ENCODE data around the gene CD68. TPM values are rescaled to one million over a fixed set of nuclear protein-coding genes. Genes with fewer than 3 reads are reported as not detected.

Gene CD68
- polyA plus RNA-seq, 3 donors, result 642 to 884 (median 744) TPM

GRCh38 chr17:7586673-7587419, 7.4 kb downstream of the CD68 start:
- peaks cover 31% of the 10 kb centered on the region for H4K20me1 ChIP-seq (ENCODE audit: insufficient read depth, low read length)
- H3K9me3 ChIP-seq (replicated peaks in 1 of 2; ENCODE audit: control insufficient read depth in 1 of 2, insufficient read depth in 1 of 2, low read length in 2 of 2), result no peaks in the 10 kb centered on the region
- peaks cover 0 to 4% (median 0%) of the 10 kb centered on the region in 7 donors for H3K9me3 Mint-ChIP-seq
- DNase-seq, result no peak
- peaks cover 41 to 57% of the 10 kb centered on the region in 2 donors for H3K36me3 Mint-ChIP-seq
- intact Hi-C loops (cut with micrococcal nuclease), result loop anchor here in 1 of 2 donors (5.0 kb wide), 1 partner anchor 85 kb away; no protein-coding TSS in a partner anchor
- H3K27me3 Mint-ChIP-seq (ENCODE audit: low read depth in 3 of 3), result peaks cover 0 to 2% (median 2%) of the 10 kb centered on the region in 3 donors
- H3K4me3 Mint-ChIP-seq, result peak overlapping the region; percentile 31 to 52
- H3K27ac ChIP-seq (ENCODE audit: low read depth in 1 of 2, low read length in 2 of 2), result peak overlapping the region in 1 of 2 donors; percentile 76
- H3K27ac Mint-ChIP-seq, result peak overlapping the region; percentile 71 to 91 (median 83)
- H3K79me2 ChIP-seq (ENCODE audit: insufficient read depth, low read length), result peaks cover 56% of the 10 kb centered on the region
- peak overlapping the region in 1 of 3 experiments; percentile 58 for H3K4me3 ChIP-seq (replicated peaks in 1 of 3; ENCODE audit: low read depth in 2 of 3, low read length in 3 of 3)
- no peak overlapping the region for H3K9ac ChIP-seq (ENCODE audit: insufficient read depth, low read length, poor library complexity, severe bottlenecking)
- no peak for TF ChIP-seq CTCF (IDR thresholded peaks at IDR 0.05)
- H3K27me3 ChIP-seq (ENCODE audit: control insufficient read depth in 2 of 2, insufficient read depth in 2 of 2, low read length in 2 of 2), result no peaks in the 10 kb centered on the region
- peak overlapping the region; percentile 66 for H3K4me2 ChIP-seq (replicated peaks; ENCODE audit: extremely low read depth, low read length, poor library complexity, severe bottlenecking)
- H3K4me1 Mint-ChIP-seq, result peaks cover 48% of the 10 kb centered on the region
- H2AFZ ChIP-seq (ENCODE audit: insufficient read depth, low read depth, low read length, poor library complexity, severe bottlenecking), result no peak overlapping the region
- H3K36me3 ChIP-seq (replicated peaks in 1 of 2; ENCODE audit: control insufficient read depth in 1 of 2, insufficient read depth in 2 of 2, low read length in 2 of 2), result peaks cover 34 to 37% of the 10 kb centered on the region in 2 donors
- WGBS (ENCODE audit: insufficient coverage), result 77% methylated on average over 5 of the region's 9 CpGs
- H3K4me1 ChIP-seq (ENCODE audit: control insufficient read depth in 1 of 2, insufficient read depth in 2 of 2, low read length in 2 of 2), result peaks cover 63 to 75% of the 10 kb centered on the region in 2 donors

GRCh38 chr17:7587420-7588151, 8.1 kb downstream of the CD68 start:
- intact Hi-C loops (cut with micrococcal nuclease), result loop anchor here (2.0 to 5.0 kb wide), 3 partner anchors 15 to 85 kb away; no protein-coding TSS in a partner anchor
- Histone ChIP-seq H3K4me3 (replicated peaks in 1 of 3; ENCODE audit: low read depth in 2 of 3, low read length in 3 of 3) (peak overlapping the region in 1 of 3 experiments; percentile 58), H3K9ac (ENCODE audit: insufficient read depth, low read length, poor library complexity, severe bottlenecking) (peak overlapping the region; percentile 40), H2AFZ (ENCODE audit: insufficient read depth, low read depth, low read length, poor library complexity, severe bottlenecking) (no peak overlapping the region), H3K4me2 (replicated peaks; ENCODE audit: extremely low read depth, low read length, poor library complexity, severe bottlenecking) (peak overlapping the region; percentile 66), H3K79me2 (ENCODE audit: insufficient read depth, low read length) (peaks cover 49% of the 10 kb centered on the region), H3K9me3 (replicated peaks in 1 of 2; ENCODE audit: control insufficient read depth in 1 of 2, insufficient read depth in 1 of 2, low read length in 2 of 2) (no peaks in the 10 kb centered on the region), H3K27ac (ENCODE audit: low read depth in 1 of 2, low read length in 2 of 2) (peak overlapping the region; percentile 57 to 76), H3K36me3 (replicated peaks in 1 of 2; ENCODE audit: control insufficient read depth in 1 of 2, insufficient read depth in 2 of 2, low read length in 2 of 2) (peaks cover 42 to 44% of the 10 kb centered on the region in 2 donors), H3K27me3 (ENCODE audit: control insufficient read depth in 2 of 2, insufficient read depth in 2 of 2, low read length in 2 of 2) (no peaks in the 10 kb centered on the region), H3K4me1 (ENCODE audit: control insufficient read depth in 1 of 2, insufficient read depth in 2 of 2, low read length in 2 of 2) (peaks cover 55 to 68% of the 10 kb centered on the region in 2 donors), H4K20me1 (ENCODE audit: insufficient read depth, low read length) (peaks cover 23% of the 10 kb centered on the region)
- Mint-ChIP-seq H3K4me3 (peak overlapping the region; percentile 32 to 52), H3K36me3 (peaks cover 42 to 57% of the 10 kb centered on the region in 2 donors), H3K27ac (peak overlapping the region; percentile 70 to 91 (median 86)), H3K27me3 (ENCODE audit: low read depth in 3 of 3) (peaks cover 0 to 2% (median 2%) of the 10 kb centered on the region in 3 donors), H3K4me1 (peaks cover 40% of the 10 kb centered on the region), H3K9me3 (peaks cover 0 to 4% (median 0%) of the 10 kb centered on the region in 7 donors)
- DNase-seq, result peak in 2 of 3 donors; percentile 50
- no peak for TF ChIP-seq CTCF (IDR thresholded peaks at IDR 0.05)
- WGBS (ENCODE audit: insufficient coverage), result 73% methylated on average over 6 of the region's 12 CpGs

Measured in CD14-positive monocyte (primary cell).